GM18858 (cell line): Measurements from ENCODE around the gene ZBP1.

ENCODE experiments used
- ATAC-seq: cut with Tn5 transposase; IDR thresholded peaks from one replicate; pipeline ENCODE4 v1.9.1; 2021; ENCODE audit not compliant: unreplicated experiment

The ZBP1 gene

DNA sequence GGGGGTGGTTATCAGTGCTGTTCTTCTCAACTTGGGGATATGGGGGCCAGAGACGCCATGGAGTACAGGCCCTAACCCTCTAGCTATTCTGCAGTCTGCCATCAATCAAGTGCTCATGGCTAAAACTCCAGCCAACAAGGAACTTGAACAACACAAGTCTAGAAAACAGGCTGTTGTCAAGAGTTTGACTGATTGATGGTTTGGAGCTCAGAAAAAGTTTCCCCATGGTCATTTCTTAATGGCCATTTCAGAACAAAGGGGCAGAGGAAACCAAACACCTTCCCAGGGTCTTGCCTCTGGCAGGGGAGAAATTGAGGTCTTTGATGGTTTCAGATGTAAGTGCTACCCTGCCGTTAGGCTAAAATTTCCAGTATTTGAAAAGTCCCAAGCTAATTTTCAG lies 44.2 kb downstream of the ZBP1 start:
- no peak for ATAC-seq

DNA sequence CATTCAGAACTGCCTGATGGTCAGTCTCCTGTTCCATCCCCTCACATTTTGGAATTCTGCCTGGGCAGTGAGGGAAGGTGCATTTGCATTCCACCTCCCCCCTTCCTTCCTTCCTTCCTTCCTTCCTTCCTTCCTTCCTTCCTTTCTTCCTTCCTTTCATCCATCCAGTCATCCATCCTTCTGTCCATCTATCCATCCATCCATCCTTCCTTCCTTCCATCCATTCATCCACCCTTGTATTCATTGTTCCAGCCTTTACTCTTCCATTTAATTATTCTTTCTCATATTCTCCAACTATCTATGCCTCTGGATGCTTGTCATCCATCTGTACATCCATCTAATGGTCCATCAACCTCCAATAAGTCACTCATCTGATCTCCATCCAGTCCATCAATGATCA lies 45.3 kb downstream of the ZBP1 start:
- no peak for ATAC-seq

DNA sequence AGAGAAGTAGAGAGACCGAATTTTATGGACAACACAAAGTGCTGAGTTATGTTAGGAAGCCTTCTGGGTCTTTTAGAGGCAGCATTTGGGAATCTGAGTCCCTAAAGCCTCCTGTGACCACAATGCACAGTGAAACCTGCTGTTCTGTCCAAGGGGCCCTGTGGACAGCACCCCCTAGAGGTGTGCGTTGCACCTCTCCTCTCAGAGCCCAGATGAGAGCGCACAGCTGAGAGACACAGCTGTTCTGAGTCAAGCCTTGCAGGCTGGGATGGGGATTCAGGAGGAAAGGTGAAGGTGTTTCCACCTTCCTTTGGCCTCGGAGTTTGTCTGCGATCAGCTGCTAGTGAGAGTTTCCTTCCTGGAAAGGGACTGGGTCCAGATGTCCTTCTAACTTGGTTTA lies 46.3 kb downstream of the ZBP1 start:
- no peak for ATAC-seq

DNA sequence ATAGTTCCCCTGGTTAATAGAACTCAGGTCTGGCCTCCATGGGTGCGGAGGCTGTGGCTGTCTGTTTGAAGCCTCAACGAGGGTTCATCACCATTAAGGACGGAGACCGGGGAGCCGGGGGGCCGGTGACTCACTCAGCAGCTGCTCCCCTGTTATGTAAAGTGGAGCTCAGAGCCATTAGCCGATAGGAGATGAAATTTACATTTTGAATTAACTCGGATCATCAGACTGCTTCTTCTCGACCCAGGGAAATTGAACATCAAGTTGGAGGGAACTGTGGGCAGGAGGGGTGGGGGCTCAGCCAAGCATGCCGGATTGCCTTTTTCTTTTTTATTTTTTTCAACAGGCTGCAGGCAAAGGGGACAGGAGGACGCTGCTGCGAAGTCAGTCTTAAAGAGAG lies 47.0 kb downstream of the ZBP1 start:
- no peak for ATAC-seq

DNA sequence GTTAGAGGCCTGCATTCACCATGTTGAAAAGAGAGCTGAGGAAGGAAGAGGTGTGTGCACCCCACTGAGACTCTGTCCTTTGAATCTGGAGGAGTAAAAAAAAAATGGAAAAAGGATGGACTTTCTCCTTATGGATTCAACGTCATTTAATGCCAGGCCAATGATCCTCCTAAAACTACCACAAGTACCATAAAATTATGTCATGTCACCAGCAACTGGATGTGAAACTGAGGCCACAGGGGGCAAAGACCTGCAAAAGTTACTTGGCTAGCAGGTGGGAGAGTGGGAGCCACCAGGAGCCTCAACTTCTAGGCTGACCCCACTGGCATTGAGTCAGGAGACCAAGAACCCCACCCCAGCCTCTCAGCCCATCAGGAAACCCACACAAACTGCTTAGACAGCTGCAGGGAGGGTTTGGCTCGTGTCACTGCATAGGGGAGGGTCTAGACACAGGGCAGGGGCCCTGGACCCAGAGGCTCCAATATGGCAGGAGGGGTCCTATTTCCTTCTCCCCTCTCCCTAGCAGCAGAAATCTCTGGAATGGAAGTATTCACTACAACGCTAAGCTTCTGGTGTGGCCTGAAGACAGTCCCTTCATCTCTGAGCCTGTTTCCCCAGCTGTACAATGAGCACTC lies 48.3 kb downstream of the ZBP1 start:
- no peak for ATAC-seq

DNA sequence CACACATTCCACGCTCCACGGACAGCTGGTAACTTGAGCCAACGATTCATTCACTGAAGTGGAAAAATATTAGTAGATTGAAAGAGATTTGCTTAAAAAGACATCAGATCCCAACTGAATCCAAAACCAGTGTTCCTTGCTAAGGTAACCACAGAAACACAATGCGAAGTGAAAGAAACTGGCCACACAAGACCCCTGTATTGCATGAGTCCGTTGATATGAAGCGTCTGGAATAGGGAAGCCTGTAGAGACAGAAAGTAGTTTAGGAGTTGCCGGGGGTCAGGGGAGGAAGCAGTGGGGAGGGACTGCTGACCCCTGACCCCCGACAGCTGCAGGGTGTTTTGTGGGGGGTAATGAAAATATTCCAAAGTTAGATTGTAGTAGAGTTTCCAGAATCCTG lies 49.3 kb downstream of the ZBP1 start:
- no peak for ATAC-seq

DNA sequence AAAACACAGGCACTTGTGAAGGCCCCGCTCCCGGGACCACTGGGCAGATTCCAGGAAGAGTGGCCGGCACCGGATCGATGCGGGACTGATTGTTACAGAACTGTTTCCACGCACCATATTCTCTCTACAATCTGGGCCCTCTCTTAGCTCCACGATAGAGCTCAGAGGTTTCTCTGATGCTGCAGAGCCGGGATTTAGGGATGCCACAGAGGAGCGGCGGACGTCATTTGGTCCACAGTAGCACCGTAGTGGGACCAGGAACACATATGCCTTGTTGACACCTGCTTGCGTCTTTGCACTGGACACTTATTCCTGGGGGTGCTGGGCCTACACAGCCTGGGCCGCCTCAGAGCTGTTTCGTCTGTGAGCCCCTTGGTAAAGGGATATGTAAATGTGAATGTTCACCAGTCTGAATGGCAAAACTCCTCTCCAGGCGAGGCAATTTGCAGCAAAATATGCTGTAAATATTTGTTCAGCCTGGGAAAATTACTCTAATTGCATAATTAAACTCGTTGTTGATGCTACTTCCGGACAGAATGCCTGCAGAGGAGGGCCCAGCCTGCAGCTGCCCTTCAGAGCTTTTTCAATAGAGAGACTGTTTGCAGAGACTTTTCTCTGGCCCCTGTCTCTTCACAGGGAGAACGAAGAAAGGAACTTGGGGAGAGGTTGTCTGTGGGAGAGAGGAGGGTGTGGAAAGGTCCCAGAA lies 49.9 kb downstream of the ZBP1 start:
- no peak for ATAC-seq

DNA sequence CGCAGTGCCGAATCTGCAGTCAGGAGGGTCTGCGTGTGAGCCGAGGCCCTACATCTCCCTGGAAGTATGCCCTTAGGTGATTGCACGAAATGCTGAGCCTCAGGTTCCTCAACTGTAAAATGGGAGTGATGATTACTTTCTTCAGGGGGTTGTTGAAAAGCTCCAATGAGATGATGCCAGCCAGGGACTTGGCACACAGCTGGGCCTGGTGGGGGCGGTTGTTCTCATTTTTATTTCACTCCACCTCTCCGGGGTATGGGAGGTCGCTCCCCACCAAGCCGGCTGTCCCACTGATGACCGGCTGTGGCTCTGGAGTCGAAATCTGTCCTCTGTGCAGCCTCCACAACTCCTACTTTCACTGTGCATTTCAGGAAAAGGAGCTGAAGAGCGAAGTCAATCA lies 51.3 kb downstream of the ZBP1 start:
- ATAC-seq: no peak

DNA sequence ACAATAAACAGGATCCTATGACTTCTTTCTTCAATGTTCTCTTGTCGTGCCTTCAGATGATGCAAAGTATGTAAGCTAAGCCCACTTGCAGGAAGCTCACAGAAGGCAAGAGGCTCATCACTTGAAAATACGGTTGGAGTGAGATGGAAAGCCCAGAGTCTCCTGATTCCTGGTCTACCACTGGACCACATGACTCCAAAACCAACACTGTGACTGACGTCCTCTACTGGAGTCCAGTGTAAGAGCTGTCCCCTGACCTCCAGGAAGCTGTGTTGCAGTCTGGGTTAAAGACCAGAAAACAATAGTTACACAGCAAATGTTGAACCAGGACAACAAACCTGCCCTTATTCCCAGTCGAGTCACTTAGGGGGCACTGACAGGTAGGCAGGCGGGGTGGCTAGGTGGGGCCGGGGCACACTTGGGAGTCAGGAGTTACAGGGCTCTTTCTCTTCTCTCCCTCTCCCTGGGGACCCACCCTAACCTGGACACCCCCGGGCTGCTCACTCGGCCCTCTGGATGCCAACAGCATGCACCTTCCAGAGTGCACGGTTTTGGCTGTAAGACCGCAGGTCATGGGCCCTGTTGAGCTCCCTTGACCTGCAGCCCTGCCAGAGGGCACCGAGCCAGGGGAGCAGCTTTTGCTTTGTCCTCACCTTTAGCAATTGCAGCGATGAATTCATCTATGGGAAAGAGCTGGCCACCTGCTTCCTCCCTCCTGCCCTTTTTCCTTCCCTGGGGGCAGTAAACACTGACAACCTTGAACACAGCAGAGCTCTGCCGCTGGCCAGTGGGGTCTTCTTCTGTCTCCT lies 51.9 kb downstream of the ZBP1 start:
- ATAC-seq: no peak

DNA sequence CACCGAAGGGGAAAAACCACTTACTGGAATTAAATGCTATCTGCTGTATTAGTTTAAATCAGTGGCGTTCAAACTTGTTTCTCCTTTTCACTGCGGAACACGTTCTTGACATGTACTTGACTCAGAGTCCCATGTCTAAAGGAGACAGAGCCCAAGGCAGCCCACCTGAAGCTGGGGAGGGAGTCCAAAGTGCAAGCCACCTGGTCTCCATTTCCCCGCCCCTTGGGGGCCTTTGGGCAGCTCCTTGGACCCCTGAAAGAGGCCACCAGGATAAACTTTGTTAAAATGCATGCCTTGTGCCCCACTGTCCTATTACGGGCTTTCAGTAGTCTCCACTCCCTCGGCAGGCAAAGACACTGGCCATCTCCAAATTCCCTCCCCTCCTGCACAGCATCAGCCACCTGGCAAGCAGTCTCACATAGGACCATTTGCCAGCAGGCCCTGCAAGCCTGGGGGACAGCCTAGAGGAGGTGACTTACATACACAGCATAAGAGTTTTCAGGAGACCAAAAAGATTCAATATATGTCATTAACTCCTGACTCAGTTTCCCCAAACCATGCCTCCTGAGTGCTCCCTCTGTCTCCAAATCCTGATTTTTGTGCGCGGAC lies 52.7 kb downstream of the ZBP1 start:
- ATAC-seq: no peak

DNA sequence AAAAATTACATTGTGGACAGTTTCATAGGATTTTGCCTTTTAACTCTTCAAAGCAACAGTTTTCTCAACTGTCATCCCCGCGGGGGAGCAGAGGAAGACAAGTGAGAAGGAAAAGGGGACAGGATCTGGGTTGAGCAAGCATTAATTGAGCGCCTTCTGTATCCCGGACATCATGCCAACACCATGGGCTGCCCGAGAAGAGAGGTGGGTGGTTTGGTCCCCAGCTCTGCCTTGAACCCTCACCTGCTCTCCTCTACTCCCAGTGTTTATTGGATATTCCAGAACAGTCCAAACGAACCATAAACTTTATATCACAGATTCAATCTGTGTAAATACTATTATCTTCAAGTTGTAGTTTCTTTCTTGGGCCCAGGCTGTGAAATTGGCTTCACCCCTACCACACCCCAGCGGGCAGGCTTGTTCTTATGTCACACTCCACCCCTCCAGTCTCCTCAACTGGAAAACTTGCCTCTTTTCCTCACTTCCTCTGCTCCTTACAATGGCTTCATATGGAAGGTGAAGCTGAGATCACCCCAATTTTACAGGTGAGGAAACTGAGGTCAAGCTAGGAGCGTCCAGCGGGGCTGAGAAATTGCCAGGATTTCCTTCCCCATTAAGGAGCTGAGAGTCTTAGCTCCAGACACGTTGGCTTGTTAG lies 53.3 kb downstream of the ZBP1 start:
- no peak for ATAC-seq

DNA sequence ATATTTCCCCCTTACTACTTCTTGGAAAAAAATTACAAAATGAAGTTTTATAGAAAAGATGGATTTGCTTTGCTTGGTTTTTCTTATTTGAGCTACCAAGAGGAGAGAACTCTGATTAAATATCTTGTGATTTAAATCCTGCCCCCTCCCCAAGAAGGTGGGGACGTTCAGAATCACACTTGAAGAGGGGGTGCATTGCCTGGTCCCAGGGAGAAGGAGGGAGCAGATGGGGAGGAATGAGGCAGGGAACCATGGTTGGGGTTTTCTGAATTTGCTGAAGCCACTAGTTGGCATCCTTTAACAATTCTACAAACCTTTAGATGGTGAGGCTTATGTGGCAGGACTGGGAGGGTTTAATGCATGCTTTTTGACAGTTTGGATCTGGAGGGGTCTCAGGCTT lies 53.8 kb downstream of the ZBP1 start:
- ATAC-seq: no peak

DNA sequence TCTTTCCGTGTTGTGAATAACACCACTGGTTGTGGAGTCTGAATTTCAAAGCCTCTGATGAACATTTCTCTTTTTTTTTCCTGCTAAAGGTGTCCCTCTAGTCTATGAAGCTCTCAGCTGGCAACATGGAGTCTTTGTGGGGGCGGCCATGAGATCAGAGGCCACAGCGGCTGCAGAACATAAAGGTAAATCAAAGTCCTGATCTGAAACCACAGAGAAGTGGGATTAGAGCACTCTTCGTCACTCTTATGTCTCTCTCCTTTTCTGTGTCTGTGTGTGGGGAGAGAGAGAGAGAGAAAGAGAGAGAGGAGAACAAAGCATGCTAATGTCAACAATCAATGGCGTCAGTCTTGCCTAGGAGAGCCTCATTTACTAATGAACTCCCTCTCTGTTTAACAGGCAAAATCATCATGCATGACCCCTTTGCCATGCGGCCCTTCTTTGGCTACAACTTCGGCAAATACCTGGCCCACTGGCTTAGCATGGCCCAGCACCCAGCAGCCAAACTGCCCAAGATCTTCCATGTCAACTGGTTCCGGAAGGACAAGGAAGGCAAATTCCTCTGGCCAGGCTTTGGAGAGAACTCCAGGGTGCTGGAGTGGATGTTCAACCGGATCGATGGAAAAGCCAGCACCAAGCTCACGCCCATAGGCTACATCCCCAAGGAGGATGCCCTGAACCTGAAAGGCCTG lies 55.1 kb downstream of the ZBP1 start:
- ATAC-seq: no peak

DNA sequence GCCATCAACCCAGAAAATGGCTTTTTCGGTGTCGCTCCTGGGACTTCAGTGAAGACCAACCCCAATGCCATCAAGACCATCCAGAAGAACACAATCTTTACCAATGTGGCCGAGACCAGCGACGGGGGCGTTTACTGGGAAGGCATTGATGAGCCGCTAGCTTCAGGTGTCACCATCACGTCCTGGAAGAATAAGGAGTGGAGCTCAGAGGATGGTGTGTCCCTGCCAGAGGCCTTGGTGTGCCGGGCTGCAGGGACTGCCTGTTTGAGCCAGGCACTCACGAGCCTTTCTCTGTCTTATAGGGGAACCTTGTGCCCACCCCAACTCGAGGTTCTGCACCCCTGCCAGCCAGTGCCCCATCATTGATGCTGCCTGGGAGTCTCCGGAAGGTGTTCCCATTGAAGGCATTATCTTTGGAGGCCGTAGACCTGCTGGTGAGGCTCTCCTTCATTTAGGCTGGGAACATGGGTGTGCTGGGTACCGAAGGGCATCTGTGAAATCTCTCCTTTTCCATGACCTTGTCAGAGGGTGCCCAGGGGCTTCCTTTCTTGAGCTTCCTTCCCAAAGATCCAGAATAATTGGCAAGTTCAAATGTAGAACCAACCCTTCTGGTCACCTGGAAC lies 55.9 kb downstream of the ZBP1 start:
- no peak for ATAC-seq

DNA sequence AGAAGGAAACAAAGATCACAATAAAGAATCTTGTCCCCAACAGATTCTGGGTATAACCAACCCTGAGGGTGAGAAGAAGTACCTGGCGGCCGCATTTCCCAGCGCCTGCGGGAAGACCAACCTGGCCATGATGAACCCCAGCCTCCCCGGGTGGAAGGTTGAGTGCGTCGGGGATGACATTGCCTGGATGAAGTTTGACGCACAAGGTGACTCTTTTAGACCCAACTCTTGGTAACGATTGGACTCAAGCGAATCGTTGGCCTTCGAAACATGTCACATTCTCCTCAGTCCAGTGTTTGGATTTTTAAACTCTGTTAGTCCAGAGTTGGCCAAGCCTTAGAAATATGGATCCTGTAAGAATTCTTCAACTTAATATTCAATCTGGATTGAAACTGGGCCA lies 56.7 kb downstream of the ZBP1 start:
- no peak for ATAC-seq

DNA sequence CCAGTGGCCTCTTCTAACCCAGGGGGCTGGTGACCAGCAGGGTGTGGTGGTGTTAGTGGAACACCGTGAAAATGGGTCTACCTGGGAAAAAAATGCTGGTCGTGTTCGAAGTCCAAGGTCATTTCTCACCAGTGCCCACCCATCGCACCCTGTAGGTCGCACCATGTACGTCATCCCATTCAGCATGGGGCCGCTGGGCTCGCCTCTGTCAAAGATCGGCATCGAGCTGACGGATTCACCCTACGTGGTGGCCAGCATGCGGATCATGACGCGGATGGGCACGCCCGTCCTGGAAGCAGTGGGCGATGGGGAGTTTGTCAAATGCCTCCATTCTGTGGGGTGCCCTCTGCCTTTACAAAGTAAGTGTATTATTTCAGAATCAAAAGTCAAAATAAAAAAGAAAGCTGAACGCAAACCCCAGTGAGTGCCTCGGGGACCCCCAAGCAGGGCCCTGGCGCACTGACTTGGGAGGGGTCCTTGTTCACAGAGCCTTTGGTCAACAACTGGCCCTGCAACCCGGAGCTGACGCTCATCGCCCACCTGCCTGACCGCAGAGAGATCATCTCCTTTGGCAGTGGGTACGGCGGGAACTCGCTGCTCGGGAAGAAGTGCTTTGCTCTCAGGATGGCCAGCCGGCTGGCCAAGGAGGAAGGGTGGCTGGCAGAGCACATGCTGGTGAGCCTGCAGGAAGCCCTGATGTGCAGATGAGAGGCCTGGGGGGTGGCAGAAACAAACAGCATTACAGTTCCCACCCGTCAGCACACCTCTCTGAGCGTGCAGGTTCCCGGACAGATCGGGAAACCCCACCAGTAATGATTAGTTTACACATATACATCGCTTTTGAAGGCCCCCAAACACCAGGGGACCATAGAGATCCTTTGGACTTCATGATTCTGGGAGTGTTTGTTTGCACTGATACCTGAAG lies 57.4 kb downstream of the ZBP1 start:
- no peak for ATAC-seq

DNA sequence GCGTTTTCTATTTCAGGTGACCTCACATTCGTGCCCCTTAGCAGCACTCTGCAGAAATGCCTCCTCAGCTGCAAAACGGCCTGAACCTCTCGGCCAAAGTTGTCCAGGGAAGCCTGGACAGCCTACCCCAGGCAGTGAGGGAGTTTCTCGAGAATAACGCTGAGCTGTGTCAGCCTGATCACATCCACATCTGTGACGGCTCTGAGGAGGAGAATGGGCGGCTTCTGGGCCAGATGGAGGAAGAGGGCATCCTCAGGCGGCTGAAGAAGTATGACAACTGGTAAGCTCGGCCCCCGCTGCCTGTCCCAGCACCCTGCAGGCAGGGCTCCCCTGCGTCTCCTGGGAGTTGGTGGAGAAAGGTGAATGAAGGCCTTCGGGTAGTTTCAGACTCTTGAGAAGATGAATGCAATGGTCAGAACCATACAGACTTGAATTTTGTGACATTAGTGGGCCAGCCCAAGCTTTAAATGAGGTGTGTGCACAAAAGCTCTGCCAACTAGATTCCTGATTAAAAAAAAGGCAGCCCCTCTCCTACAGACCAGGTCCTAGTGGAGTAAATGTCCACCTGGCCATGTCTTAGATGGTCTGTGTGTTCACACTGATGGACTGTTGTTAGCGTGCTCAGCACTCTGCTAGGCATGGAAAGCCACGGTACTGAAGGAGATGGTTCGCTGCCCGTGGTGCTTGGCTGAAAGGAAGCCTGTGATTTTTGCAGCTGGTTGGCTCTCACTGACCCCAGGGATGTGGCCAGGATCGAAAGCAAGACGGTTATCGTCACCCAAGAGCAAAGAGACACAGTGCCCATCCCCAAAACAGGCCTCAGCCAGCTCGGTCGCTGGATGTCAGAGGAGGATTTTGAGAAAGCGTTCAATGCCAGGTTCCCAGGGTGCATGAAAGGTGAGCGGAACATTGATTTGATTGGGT lies 58.6 kb downstream of the ZBP1 start:
- no peak for ATAC-seq
